HG03103 (cell line): ENCODE data around the gene RIMBP2.
"Not testable (repeated sequence)": the region's sequence is repeated elsewhere in the genome, so short reads cannot be mapped to it uniquely, and the experiment has no call there.

Experiments used
- ATAC-seq: cut with Tn5 transposase; IDR thresholded peaks from one replicate; pipeline ENCODE4 v1.9.1; 2021; ENCODE audit warnings: low read depth; ENCODE audit not compliant: unreplicated experiment

Gene RIMBP2

GRCh38 chr12:130738403-130738802, 22.3 kb upstream of the RIMBP2 start:
- ATAC-seq, result not testable (repeated sequence)

GRCh38 chr12:130737731-130738130, 21.6 kb upstream of the RIMBP2 start:
- ATAC-seq, result no peak

- ATAC-seq, result no peak
These were observed 13.2 kb upstream of the RIMBP2 start for GRCh38 chr12:130729344-130729743.

DNA sequence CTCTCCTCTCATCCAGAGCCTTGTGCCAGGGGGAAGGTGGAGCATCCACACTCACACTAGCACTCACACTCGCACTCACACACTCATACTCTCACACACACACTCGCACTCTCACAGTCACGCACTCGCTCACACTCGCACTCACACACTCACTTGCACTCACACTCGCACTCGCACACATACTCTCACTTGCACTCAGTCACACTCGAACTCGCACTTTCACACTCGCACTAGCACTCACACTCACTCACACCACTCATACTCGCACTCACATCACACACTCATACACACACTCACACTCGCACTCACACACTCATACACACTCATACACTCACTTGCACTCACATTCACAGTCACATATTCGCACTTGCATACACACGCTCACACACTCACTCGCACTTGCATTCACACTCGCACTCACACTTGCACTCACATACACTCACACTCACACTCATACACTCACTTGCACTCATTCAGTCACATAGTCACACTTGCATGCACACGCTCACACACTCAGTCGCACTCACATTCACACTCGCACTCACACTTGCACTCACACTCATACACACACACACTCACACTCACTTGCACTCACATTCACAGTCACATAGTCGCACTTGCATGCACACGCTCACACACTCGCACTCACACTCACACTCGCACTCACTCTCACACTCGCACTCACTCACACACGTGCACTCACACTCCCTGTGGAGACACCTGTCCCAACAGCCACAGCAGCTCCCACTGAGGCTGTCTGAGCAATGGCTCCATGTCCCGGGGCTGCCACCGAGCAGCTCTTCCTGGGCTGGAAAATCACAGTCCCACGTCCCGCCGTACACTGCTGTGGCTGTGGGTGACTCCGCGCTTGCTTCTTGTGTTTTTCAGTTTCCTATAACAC, 12.3 kb upstream of the RIMBP2 start:
- no peak for ATAC-seq

- ATAC-seq, result no peak
These were observed 3.3 kb upstream of the RIMBP2 start for GRCh38 chr12:130719263-130719859.

DNA sequence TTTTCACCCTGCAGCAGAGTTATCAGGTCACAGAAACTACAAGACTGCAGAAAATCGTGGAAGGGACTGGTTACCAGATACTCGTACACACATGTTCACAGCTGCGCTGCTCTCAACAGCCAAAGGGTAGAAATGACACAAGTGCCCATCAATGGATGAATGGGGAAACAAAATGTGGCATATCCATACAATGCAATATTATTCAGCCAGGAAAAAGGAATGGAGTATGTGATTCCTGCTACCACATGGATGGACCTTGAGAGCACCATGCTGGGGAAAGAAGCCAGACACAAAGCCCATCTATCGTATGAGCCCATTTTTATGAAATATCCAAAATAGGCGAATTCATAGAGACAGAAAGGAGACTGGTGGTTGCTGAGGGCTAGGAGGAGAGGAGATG, 1.7 kb upstream of the RIMBP2 start:
- ATAC-seq, result no peak

DNA sequence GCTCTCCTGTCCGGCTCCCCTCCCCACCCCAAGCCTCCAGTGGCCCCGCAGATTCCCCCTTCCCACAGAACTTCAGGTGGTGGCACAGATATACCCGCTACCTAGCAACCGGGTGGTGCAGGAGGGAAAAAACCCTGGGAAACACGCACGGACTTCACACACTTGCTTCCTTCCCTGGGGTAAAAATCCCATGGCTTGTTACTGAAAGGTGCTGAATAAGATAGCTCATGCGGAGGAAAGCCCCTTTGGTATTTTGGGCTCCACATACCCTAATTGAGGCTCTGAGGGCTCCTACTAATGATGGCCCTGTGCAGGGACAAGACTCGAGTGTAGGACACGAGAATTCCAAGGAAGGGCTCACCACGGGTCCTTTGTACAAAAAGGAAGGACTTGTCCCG, 869 bp upstream of the RIMBP2 start:
- no peak for ATAC-seq

- no peak for ATAC-seq
These were observed 725 bp downstream of the RIMBP2 start for GRCh38 chr12:130715150-130715997.

DNA sequence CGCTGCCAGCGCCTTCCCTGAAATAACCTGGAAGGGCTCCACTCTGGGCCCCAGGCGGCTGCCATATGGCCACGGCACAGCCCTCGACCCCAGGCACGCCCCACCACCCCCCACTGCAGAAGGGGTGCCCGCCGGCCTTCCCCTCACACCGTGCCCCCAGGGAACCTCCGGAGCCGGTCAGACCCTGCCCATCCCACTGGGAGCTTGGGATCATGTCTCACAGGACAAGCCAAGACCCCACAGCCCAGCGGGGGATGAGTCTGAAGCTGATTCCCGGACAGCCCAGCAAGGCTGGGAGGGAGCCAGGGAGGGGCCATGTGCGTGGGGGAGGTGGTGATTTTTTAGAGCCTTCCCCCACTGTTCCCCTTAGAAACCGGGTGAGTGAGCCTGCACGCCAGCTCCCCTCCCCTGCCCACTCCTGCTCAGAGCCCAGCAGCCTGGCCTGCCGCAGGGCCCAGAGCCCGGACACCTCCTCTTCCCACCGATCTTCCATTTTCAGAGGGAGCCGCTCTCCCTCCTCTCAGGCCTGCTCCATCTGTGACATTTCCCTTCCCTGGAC, 1.4 kb downstream of the RIMBP2 start:
- ATAC-seq, result no peak

DNA sequence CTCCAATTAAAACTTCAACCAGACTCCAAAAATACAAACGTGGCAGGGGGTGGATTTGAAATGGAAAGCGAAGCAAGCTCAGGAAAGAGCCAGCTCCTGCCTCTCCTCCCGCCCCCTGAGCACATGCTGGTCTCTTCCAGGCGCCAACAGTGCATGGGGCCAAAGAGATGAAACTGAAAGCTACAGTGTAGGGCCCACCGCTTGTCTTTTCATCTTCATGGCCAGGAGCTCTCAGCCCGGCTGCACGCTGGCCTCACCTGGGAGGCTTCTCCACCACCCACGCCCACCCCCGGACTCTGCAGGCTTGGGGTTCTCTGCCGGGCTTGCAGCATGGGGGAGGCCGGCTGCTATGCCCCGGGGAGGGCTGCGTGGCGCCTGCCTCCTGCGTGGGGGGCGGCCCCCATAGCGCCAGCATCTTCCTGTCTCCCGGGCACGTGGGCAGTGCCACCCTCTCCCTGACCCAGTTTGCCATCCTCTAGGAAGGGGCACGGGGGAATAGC, 2.0 kb downstream of the RIMBP2 start:
- no peak for ATAC-seq

GRCh38 chr12:130713581-130713991, 2.5 kb downstream of the RIMBP2 start:
- ATAC-seq, result no peak

DNA sequence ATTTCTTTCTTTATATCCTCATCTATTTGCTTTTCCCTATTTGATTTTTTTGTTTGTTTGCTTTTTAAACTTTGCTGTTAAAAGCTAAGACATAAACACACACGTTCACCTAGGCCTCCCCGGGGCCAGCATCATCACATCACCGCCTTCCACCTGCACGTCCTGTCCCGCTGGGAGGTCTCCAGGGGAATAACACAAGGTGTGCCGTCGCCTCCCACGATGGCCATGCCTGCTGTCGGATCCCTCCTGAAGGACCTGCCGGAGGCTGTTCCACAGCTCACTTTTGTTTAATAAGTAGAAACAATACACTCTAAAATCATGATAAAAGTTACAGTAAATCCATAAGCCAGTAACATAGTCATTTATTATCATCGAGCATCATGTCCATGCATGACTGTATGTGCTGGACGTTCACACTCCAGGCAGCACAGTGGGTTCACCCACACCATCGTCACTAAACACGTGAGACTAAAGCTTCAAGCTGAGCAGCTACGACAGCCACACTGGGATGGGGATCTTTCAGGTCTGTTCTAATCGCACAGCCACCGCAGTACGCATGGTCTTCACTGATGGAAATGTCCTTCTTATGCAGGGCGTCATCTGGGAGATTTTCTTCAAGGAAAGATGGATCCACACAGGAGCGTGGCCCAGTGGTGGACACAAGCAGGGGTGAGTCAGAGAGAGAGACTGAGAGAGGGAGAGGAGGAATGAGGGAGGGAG, 3.6 kb downstream of the RIMBP2 start:
- ATAC-seq, result no peak

DNA sequence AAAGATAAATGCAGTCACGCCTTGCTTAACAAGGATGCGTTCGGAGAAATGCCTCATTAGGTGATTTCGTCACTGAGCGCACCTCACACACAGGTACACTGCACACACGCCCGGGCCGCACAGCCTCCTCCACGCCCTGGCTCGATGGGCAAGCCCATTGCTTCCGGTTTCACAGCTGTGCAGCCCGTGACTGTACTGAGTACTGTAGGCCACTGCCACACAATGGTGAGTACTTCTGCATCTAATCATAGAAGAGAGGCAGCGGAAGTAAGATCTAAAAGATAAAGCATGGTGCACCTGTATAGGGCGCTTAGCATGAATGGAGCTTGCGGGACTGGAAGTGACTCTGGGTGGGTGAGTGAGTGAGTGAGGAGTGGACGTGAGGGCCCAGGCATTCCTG, 4.3 kb downstream of the RIMBP2 start:
- no peak for ATAC-seq

DNA sequence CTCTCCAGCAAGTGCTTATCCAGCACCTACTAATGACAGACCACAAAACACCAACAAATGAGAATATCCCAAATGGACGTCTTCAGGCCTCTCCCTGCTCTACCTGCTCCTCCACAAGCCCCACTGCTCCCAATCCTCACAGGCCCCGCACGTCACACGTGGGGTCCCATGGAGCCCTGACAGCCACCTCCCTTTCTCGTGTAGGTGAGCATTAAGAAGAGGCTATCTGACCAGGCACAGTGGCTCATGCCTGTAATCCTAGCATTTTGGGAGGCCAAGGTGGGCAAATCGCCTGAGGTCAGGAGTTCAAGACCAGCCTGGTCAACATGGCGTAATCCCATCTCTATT, 5.4 kb downstream of the RIMBP2 start:
- no peak for ATAC-seq

DNA sequence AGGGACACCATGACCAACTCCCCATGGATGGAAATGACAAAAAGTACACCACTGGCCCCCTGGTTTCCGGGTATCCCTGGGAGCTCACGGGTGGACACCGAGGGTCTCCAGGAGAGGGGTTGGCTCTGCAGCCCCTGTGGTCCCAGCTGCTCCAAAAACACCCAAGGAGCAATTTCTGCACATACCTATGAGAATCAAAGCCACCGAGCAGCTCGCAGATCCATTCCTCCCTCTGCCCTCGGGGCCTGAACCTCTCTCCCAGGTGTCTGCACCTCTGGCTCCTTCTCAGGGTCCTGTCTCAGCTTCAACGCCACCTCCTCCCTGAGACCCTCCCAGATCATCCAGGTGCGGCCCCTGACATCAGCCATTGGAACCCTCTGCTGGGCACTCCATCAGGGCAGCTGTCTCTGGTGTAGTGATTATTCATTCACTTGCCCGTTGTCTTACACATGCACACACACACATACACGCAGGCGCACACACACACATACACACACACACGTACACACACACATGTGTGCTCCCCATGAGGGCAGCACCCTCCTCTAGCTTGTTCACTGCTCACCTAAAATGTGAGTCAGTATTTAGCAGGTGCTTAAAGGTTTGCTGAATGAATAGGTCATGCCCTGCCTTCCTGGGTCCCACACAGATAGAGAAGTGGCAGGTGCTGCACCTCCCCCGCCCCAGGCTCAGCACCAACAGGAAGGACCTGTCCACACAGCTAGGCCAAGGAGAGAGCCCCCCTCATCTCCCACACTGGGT, 5.9 kb downstream of the RIMBP2 start:
- ATAC-seq, result no peak

- ATAC-seq, result no peak
These were observed 6.7 kb downstream of the RIMBP2 start for GRCh38 chr12:130709151-130709970.

- ATAC-seq, result no peak
These were observed 7.5 kb downstream of the RIMBP2 start for GRCh38 chr12:130708648-130709047.

GRCh38 chr12:130707571-130707891, 8.6 kb downstream of the RIMBP2 start:
- no peak for ATAC-seq
